Tracheal epithelial cell (primary cell): Measurements from ENCODE around the gene CBLB. TPM values are rescaled to one million over a fixed set of nuclear protein-coding genes. Genes with fewer than 3 reads are reported as not detected.

Experiments used
- total RNA-seq: library from RNA; depleted of rRNA; stranded (reverse); fragments of >200 nt; gene quantifications from 2 replicates; pipeline ENCODE4 v1.2.1, GENCODE V29; 2014

CBLB gene
- total RNA-seq = 17.5 and 23.9 TPM in 2 replicates

DNA sequence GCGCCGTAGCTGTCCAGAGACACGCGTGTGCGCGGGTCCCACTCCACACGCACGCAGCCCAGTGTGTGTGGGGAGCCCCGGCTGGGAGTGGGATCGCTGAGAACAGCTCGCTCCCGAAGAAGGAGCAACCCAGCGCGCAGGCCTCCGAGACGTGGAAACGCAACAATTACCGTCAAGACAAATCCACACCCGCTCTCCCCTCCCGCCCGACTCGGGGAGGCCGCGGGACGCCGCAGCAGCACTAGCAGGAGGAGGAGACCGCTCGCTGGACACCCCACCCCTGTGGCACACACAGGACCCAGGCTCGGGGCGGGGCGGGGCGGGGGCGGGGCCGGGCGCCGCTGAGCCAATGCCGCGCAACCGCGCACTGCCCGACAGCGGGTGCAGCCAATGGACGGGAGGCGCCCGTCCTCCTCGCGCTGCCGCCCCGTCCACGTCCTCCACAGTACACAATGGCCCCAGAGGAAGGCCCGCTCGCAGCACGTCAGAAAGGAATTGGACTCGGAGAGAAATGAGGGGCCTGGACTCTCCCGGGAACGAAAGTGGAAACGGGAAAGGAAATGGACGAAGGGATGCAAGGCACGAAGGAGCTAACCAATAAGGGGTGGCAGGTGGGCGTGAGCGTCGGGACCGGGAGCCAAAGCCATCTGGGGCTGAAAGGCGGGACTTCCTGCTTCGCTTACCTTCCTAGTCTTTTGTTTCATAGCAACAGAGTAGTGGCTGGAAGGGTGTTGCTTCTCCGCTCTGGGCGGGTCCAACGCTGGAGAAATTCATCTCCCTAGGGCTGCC lies at the start of gene CBLB:
TSS of gene CBLB (minus strand) at position 271 of the 789 bp plus-strand sequence. CDS start 1,435 bp downstream, outside the sequence.

